K562 (cell line): Measurements from ENCODE around the gene IMP4. TPM values are rescaled to one million over a fixed set of nuclear protein-coding genes. Genes with fewer than 3 reads are reported as not detected.

Source experiments
- AFF1 ChIP-seq, 2 experiments: fragments of 450-650 bp; IDR thresholded peaks; 2 replicates each; pipeline ENCODE4 v1.6.1; 2018; ENCODE audit warnings: mild to moderate bottlenecking in 2 of 2, low read depth in 1 of 2; ENCODE audit not compliant: partially characterized antibody in 2 of 2
- ATF1 ChIP-seq, 2 experiments: fragments of 450-650 bp in 1 of 2; IDR thresholded peaks; 2 replicates each; pipeline ENCODE4 v1.6.1; 2016; ENCODE audit warnings: missing compliant biosample characterization in 1 of 2, missing genetic modification characterization in 1 of 2
- BACH1 ChIP-seq: fragments of 200-800 bp; sonication (Bioruptor generic); IDR thresholded peaks from 2 replicates; pipeline ENCODE4 v1.6.1; 2016; ENCODE audit warnings: missing genetic modification characterization, missing compliant biosample characterization
- DMBX1 ChIP-seq: fragments of 250-450 bp; sonication (Bioruptor Pico); IDR thresholded peaks from 2 replicates; pipeline ENCODE4 v1.8.0; 2022; ENCODE audit warnings: inconsistent platforms, mild to moderate bottlenecking, moderate library complexity, borderline replicate concordance
- E2F5 ChIP-seq: sonication (generic); formaldehyde crosslinking; IDR thresholded peaks from 2 replicates; pipeline ENCODE4 v1.8.0; 2022; ENCODE audit warnings: mild to moderate bottlenecking, missing genetic modification reagents
- ELK1 ChIP-seq: sonication (generic); formaldehyde crosslinking; IDR thresholded peaks from 2 replicates; pipeline ENCODE4 v1.8.1; 2022; ENCODE audit warnings: missing genetic modification reagents
- OTX1 ChIP-seq: fragments of 450-650 bp; formaldehyde crosslinking; IDR thresholded peaks from 2 replicates; pipeline ENCODE4 v1.4.0; 2022; ENCODE audit warnings: mild to moderate bottlenecking
- PCBP1 ChIP-seq: fragments of 200-400 bp; formaldehyde crosslinking; IDR thresholded peaks from 2 replicates; pipeline ENCODE4 v1.6.1; 2018; ENCODE audit warnings: mild to moderate bottlenecking, low read depth, low read length; ENCODE audit not compliant: poor library complexity, severe bottlenecking
- SMAD4 ChIP-seq: fragments of 250-450 bp; sonication (Bioruptor Pico); conservative IDR thresholded peaks from 2 replicates; pipeline ENCODE4 v1.8.0; 2021; ENCODE audit warnings: inconsistent platforms, mild to moderate bottlenecking, moderate library complexity
- SMARCA4 ChIP-seq: fragments of 450-650 bp; IDR thresholded peaks from 2 replicates; pipeline ENCODE4 v1.6.1; 2016
- TEAD4 ChIP-seq, 2 experiments: sonication (generic) in 1 of 2; formaldehyde crosslinking in 1 of 2; IDR thresholded peaks; 2 replicates each; pipeline versions ENCODE4 v1.6.1 to v1.8.0; 2012 to 2022; ENCODE audit warnings: borderline replicate concordance in 1 of 2, inconsistent platforms in 1 of 2, low read length in 1 of 2, mild to moderate bottlenecking in 1 of 2, missing genetic modification reagents in 1 of 2
- XRCC4 ChIP-seq: IDR thresholded peaks from one replicate; pipeline ENCODE4 v1.6.1; 2011; ENCODE audit not compliant: insufficient read depth, insufficient read length; ENCODE audit errors: extremely low read depth
- ZNF280B ChIP-seq: fragments of 250-450 bp; sonication (Bioruptor Pico); IDR thresholded peaks from 2 replicates; pipeline ENCODE4 v1.5.1; 2021; ENCODE audit warnings: mild to moderate bottlenecking
- ZNF76 ChIP-seq: fragments of 250-450 bp; sonication (Bioruptor Pico); IDR thresholded peaks from 2 replicates; pipeline ENCODE4 v1.4.0; 2020; ENCODE audit warnings: mild to moderate bottlenecking, moderate library complexity, borderline replicate concordance
- polyA plus RNA-seq, 8 experiments: library from polyadenylated mRNA; depleted of rRNA in 4 of 8; stranded (reverse) in 5 of 8; unstranded in 3 of 8; fragments of >200 nt; fragmentation: Nextera tagmentation in 2 of 8; fragmentation: Illumina TruSeq in 1 of 8; extraction: Ambion mirVana in 2 of 8; extraction: Trizol in 1 of 8; gene quantifications; 2 replicates each; pipeline versions ENCODE4 v1.2.1 to v1.2.3, GENCODE V29; 2011 to 2014; ENCODE audit warnings: inconsistent platforms in 1 of 8, missing spikeins in 1 of 8
- total RNA-seq, 7 experiments: library from RNA; depleted of rRNA in 6 of 7; stranded (reverse); fragments of >200 nt in 6 of 7; fragmentation: Illumina TruSeq in 2 of 7; extraction: Trizol in 2 of 7; gene quantifications; 2 replicates each; pipeline versions ENCODE4 v1.2.1 to v1.2.3, GENCODE V29; 2011 to 2021; ENCODE audit warnings: low replicate concordance in 1 of 7
- TF ChIP-seq, protein P1 (sequence below): fragments of 250-450 bp; sonication (Bioruptor Pico); IDR thresholded peaks from 2 replicates; pipeline ENCODE4 v1.9.0; 2021; ENCODE audit warnings: mild to moderate bottlenecking, inconsistent platforms

The IMP4 gene
- total and polyA plus RNA-seq, 9 of the 15 experiments (the other 6 are each of a cell fraction or from before 2014, with no cell fraction given) = 35.4 to 209 (median 100.0) TPM

DNA sequence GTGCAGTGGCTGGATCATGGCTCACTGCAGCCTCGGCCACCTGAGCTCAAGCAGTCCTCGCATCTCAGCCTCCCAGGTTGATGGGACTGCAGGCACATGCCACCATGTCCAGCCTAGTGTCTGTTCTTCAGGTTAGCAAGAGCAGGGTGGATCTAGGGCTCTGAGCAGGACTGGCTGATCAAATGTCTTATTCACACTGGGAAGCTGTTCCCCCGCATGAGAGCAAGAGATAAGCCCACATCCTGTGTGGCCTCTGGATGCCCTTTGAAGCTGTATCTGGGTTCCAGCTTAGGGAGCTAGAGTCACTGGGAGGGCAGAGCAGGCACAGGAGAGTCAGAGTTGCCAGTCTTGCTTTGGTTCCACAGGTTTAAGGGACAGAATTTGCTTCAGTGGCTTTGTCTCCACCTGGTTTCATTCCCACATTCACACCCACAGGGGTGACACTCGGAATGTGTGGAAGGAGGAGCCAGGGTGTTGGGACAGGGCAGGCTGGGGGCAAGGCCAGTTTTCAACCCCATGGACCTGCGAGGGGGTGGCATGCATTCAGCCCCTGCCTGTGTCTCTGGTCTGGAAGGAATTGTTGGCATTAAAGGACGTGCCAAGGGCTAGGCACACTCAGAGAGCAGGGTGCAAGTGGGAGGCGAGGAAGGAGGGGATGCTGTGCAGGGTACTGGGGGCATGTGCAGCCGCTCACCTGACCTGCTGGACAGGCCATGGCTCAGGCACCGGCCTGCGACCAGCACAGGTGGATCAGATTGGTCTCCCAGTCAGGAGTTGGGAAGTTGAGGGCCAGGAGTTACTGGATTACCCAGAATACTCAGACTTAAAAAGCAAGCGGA lies 37.6 kb downstream of the IMP4 start (continued):
- TF ChIP-seq ZNF280B = no peak
- no peak for TF ChIP-seq ELK1 (CRISPR knock-in tag)
- TF ChIP-seq AFF1 (IDR thresholded peaks at IDR 0.05; ENCODE audit: low read depth in 1 of 2, partially characterized antibody in 2 of 2) = no peak
- peak; percentile 77 for TF ChIP-seq SMARCA4
- TF ChIP-seq, protein P1, sequence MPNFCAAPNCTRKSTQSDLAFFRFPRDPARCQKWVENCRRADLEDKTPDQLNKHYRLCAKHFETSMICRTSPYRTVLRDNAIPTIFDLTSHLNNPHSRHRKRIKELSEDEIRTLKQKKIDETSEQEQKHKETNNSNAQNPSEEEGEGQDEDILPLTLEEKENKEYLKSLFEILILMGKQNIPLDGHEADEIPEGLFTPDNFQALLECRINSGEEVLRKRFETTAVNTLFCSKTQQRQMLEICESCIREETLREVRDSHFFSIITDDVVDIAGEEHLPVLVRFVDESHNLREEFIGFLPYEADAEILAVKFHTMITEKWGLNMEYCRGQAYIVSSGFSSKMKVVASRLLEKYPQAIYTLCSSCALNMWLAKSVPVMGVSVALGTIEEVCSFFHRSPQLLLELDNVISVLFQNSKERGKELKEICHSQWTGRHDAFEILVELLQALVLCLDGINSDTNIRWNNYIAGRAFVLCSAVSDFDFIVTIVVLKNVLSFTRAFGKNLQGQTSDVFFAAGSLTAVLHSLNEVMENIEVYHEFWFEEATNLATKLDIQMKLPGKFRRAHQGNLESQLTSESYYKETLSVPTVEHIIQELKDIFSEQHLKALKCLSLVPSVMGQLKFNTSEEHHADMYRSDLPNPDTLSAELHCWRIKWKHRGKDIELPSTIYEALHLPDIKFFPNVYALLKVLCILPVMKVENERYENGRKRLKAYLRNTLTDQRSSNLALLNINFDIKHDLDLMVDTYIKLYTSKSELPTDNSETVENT (CRISPR knock-in tag) = no peak
- TF ChIP-seq SMAD4 = peak; percentile 71; the same call in 1 of the 2 replicates
- TF ChIP-seq XRCC4 = no peak
- TF ChIP-seq DMBX1 = peak; percentile 81
- peak; percentile 73 for TF ChIP-seq TEAD4 (IDR thresholded peaks at IDR 0.05; ENCODE audit: low read length)
- TF ChIP-seq TEAD4 (CRISPR knock-in tag; IDR thresholded peaks at IDR 0.05; ENCODE audit: borderline replicate concordance) = no peak
- TF ChIP-seq ZNF76 = peak; percentile 52; the same call in 1 of the 2 replicates
- no peak; the same call in 1 of the 2 replicates for TF ChIP-seq BACH1 (tag)
- TF ChIP-seq OTX1 (CRISPR knock-in tag) = peak; percentile 13; the same call in 1 of the 2 replicates
- 0 out of 2 replicates have a peak, but pooled peaks have one; percentile 58 for TF ChIP-seq E2F5 (CRISPR knock-in tag)
- no peak for TF ChIP-seq PCBP1
- TF ChIP-seq ATF1 (CRISPR knock-in tag; IDR thresholded peaks at IDR 0.05) = no peak
- peak; percentile 23; the same call in 1 of the 2 replicates for TF ChIP-seq ATF1 (tag; IDR thresholded peaks at IDR 0.05)
